ENCODE measurements around the gene MTHFD1. TPM values are rescaled to one million over a fixed set of nuclear protein-coding genes. Genes with fewer than 3 reads are reported as not detected.
A peak's percentile ranks its signal among the peaks of the same experiment; 100 is the strongest.

The MTHFD1 gene
- total and polyA plus RNA-seq, 2 of the 4 experiments (the other 2 are of a cell fraction), result 32.2 to 64.9 TPM

DNA sequence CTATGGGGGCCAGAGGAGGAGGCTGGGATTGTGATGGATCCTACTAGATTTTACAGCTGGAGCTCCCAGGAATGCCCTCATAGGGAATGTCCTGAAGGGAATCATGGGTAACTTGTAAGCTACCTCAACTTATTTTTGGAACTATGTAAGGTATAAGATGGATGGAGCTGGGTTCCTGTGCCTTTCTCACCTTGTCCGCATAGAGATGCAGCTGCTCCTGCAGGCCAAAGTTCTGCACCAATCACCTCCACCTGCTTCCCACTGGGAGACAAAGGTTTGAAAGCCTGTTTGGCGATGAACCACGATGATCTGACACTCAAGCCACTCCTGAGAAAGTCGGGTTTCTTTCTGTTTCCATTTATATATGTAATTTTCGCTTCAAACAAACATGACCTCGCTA, 76.5 kb downstream of the MTHFD1 start:
- Histone ChIP-seq H3K4me3 (ENCODE audit: insufficient read depth, low read depth, low read length) (peak overlapping the region; percentile 70), H2BK20ac (ENCODE audit: low read depth, low read length) (no peak overlapping the region), H3K9ac (ENCODE audit: low read depth, low read length) (peak overlapping the region; percentile 28; the same call in 1 of the 2 replicates), H2BK120ac (ENCODE audit: low read depth, low read length) (no peak overlapping the region), H3K14ac (replicated peaks; ENCODE audit: low read depth, low read length) (no peak overlapping the region; the same call in 1 of the 2 replicates), H3K27me3 (ENCODE audit: control insufficient read depth, insufficient read depth, low read length) (no peaks in the 10 kb centered on the region), H3K9me1 (ENCODE audit: insufficient read depth, low read length) (0 out of 2 replicates have a peak, but pooled peaks cover under 1% of the 10 kb centered on the region), H3K4me1 (ENCODE audit: control insufficient read depth, insufficient read depth, low read length) (peaks cover 1% of the 10 kb centered on the region; the same call in 1 of the 2 replicates), H3K4ac (ENCODE audit: low read depth, low read length) (no peak overlapping the region), H4K20me1 (ENCODE audit: insufficient read depth, low read length) (no peaks in the 10 kb centered on the region), H4K5ac (ENCODE audit: low read depth, low read length) (no peak overlapping the region; the same call in 1 of the 2 replicates), H4K8ac (ENCODE audit: low read depth in 2 of 2, low read length in 2 of 2) (no peak overlapping the region), H3K79me1 (ENCODE audit: low read depth in 1 of 2, low read length in 2 of 2) (no peaks in the 10 kb centered on the region), H2AFZ (replicated peaks; ENCODE audit: low read length, poor library complexity) (peak overlapping the region; percentile 72), H3K36me3 (ENCODE audit: control insufficient read depth, insufficient read depth, low read length) (no peaks in the 10 kb centered on the region; the same call in 1 of the 2 replicates), H3K18ac (ENCODE audit: low read depth, low read length) (no peak overlapping the region), H3K9me3 (ENCODE audit: control insufficient read depth, insufficient read depth, low read length) (no peaks in the 10 kb centered on the region), H4K91ac (ENCODE audit: insufficient read depth, low read depth, low read length) (no peak overlapping the region), H2AK5ac (ENCODE audit: low read depth, low read length) (no peak overlapping the region), H3K23ac (ENCODE audit: low read depth, low read length) (peak overlapping the region; percentile 2; the same call in 1 of the 2 replicates), H3K56ac (ENCODE audit: extremely low read depth, insufficient read depth, low read length) (no peak overlapping the region), H2BK15ac (ENCODE audit: low read depth, low read length) (no peak overlapping the region), H3K27ac (ENCODE audit: insufficient read depth, low read length) (no peak overlapping the region), H2AK9ac (replicated peaks; ENCODE audit: low read depth, low read length, poor library complexity) (no peak overlapping the region), H3K4me2 (ENCODE audit: low read depth, low read length) (peak overlapping the region; percentile 83), H2BK5ac (ENCODE audit: low read depth, low read length, poor library complexity, severe bottlenecking) (no peak overlapping the region)
- in situ Hi-C loops (cut with MboI; ENCODE audit: low sequenced_read_pairs), result no loop called here
- intact Hi-C loops (cut with micrococcal nuclease), result no loop called here
- ChIA-PET CTCF (no interaction called here), POLR2A (ENCODE audit: unreplicated experiment) (interaction anchor here (0.5 kb wide), 1 partner anchor 1048 kb away, joined by 10 read pairs; no protein-coding TSS in a partner anchor)
- DNase-seq, result no peak
- WGBS, 2 experiments (ENCODE audit: extremely low coverage in 2 of 2, insufficient read length in 1 of 2), result no CpG with 5 or more reads among the region's 6 CpGs
- no peak for ATAC-seq (ENCODE audit: low read depth)
- BruUV-seq (replicated peaks), result no TSS peak
- dilution Hi-C loops (cut with HindIII; ENCODE audit: low sequenced_read_pairs, unreplicated experiment), result no loop called here
- no peak for TF ChIP-seq POLR2A (IDR thresholded peaks at IDR 0.05; ENCODE audit: low read depth, low read length)
- TF ChIP-seq BHLHE40 (IDR thresholded peaks at IDR 0.05; ENCODE audit: low read depth, low read length), result no peak
- TF ChIP-seq, protein P1, sequence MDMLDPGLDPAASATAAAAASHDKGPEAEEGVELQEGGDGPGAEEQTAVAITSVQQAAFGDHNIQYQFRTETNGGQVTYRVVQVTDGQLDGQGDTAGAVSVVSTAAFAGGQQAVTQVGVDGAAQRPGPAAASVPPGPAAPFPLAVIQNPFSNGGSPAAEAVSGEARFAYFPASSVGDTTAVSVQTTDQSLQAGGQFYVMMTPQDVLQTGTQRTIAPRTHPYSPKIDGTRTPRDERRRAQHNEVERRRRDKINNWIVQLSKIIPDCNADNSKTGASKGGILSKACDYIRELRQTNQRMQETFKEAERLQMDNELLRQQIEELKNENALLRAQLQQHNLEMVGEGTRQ (IDR thresholded peaks at IDR 0.05; ENCODE audit: low read depth, low read length), result no peak
- no peak for TF ChIP-seq NFE2L2 (IDR thresholded peaks at IDR 0.05; ENCODE audit: low read depth, low read length)
- TF ChIP-seq RCOR1 (IDR thresholded peaks at IDR 0.05; ENCODE audit: insufficient replicate concordance, low read length), result no peak
- no peak for TF ChIP-seq SMC3 (IDR thresholded peaks at IDR 0.05; ENCODE audit: low read depth, low read length)
- TF ChIP-seq RAD21 (IDR thresholded peaks at IDR 0.05; ENCODE audit: low read length), result no peak
- TF ChIP-seq MXI1 (IDR thresholded peaks at IDR 0.05; ENCODE audit: borderline replicate concordance, low read depth, low read length), result no peak
- TF ChIP-seq, protein P2, sequence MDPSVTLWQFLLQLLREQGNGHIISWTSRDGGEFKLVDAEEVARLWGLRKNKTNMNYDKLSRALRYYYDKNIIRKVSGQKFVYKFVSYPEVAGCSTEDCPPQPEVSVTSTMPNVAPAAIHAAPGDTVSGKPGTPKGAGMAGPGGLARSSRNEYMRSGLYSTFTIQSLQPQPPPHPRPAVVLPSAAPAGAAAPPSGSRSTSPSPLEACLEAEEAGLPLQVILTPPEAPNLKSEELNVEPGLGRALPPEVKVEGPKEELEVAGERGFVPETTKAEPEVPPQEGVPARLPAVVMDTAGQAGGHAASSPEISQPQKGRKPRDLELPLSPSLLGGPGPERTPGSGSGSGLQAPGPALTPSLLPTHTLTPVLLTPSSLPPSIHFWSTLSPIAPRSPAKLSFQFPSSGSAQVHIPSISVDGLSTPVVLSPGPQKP (IDR thresholded peaks at IDR 0.05; ENCODE audit: borderline replicate concordance, low read depth, low read length), result no peak

Measured in IMR-90 (cell line).